HUES64 (cell line): ENCODE data around the gene ANKRD11.

Source experiments
- H3K27ac ChIP-seq: 2 replicates; pipeline ENCODE4 v1.7.0; 2013; ENCODE audit warnings: low read depth, low read length, inconsistent platforms
- H3K27me3 ChIP-seq: 2 replicates; pipeline ENCODE4 v1.6.1; 2013; ENCODE audit warnings: mild to moderate bottlenecking, low read length; ENCODE audit not compliant: insufficient read depth
- H3K36me3 ChIP-seq: 2 replicates; pipeline ENCODE4 v1.6.1; 2013; ENCODE audit warnings: mild to moderate bottlenecking, low read length; ENCODE audit not compliant: insufficient read depth
- H3K4me1 ChIP-seq: 2 replicates; pipeline ENCODE4 v1.6.1; 2013; ENCODE audit warnings: mild to moderate bottlenecking, low read length, moderate library complexity; ENCODE audit not compliant: insufficient read depth
- H3K4me3 ChIP-seq: 2 replicates; pipeline ENCODE4 v1.5.1; 2013; ENCODE audit warnings: mild to moderate bottlenecking, low read length, moderate library complexity
- H3K9ac ChIP-seq: 2 replicates; pipeline ENCODE4 v1.6.1; 2013; ENCODE audit warnings: mild to moderate bottlenecking, low read depth, low read length
- H3K9me3 ChIP-seq: 2 replicates; pipeline ENCODE4 v1.6.1; 2013; ENCODE audit warnings: low read depth, low read length; ENCODE audit not compliant: insufficient read depth
- WGBS: fragments of 150-250, 120-280 bp; methylation state at CpG from one replicate; pipeline ENCODE4 v1.1.7; 2013; ENCODE audit warnings: missing lambda C conversion rate; 5-methylcytosine and 5-hydroxymethylcytosine counted together

Gene ANKRD11

DNA sequence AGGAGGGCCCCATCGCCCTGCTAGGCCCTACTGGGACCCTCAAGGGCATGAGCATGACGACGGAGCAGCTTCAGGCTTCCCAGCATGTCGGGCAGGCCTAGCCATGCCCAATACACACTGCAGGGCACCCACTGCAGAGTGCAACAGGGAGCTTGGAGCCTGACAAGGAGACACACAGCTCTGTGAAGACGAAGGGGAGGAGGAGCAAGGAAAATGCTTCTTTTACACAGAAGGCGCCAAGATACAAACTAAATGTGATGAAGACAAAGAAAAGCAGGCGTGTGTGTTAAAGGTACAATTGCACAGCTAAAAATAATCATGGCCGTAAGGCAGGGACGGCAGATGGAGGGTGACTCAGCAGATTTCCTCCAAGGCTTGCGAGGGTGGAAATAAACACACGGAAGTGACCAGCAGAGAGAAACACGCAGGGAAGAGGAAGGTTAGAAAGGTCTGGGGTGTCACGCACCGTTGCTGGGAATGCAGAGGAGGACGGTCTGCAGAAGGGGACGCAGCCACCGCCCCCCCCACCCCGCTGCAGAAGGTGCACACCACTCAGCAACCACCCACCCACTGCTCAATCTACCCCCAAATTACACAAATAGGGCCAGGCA, 164.4 kb downstream of the ANKRD11 start:
- H3K36me3 ChIP-seq: peaks cover 4% of the 10 kb centered on the region
- H3K27ac ChIP-seq: peak overlapping the region; percentile 43; the same call in 1 of the 2 replicates
- H3K4me1 ChIP-seq: peaks cover 51% of the 10 kb centered on the region
- H3K9me3 ChIP-seq: no peaks in the 10 kb centered on the region
- 84% methylated on average over 18 of the region's 18 CpGs for WGBS
- H3K4me3 ChIP-seq: no peak overlapping the region
- H3K9ac ChIP-seq: peak overlapping the region; percentile 29
- H3K27me3 ChIP-seq: no peaks in the 10 kb centered on the region

DNA sequence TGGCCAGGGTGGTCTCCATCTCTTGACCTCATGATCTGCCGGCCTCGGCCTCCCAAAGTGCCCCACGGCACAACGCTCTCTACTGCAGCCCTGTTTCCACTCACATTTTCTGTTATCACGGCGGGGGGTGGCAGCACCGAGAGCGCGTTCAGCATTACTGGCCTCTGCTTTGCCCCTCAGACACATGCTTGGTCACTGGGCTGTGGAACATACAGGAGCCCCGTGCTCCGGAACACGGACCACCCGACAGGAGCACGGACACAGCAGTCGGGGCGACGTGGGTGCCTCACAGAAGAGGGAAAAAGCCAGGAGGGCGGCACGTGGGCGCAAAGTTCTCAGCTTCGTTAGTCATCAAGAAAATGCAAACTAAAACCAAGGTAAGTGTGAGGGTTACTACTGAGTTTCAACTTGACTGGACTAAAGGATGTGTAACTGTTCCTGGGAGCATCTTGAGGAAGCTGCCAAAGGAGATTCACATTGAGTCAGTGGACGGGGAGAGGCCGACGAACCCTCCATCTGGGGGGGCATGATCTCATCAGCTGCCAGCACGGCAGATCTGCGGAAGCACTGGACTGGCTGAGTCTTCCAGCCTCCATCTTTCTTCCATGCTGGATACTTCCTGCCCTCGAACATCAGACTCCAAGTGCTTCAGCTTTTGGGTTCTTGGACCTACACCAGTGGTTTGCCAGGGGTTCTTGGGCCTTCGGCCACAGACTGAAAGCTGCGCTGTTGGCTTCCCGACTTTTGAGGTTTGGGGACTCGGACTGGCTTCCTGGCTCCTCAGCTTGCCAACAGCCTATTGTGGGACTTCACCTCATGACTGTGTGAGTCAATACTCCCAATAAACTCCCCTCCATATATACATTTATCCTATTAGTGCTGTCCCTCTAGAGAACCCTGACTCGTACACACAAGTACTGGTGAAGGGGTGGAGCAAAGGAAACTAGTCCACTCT, 166.0 kb downstream of the ANKRD11 start:
- Histone ChIP-seq H3K27me3 (no peaks in the 10 kb centered on the region), H3K4me3 (no peak overlapping the region), H3K27ac (no peak overlapping the region), H3K36me3 (peaks cover 4% of the 10 kb centered on the region; the same call in 1 of the 2 replicates), H3K4me1 (peaks cover 61% of the 10 kb centered on the region), H3K9ac (no peak overlapping the region), H3K9me3 (no peaks in the 10 kb centered on the region)
- 93% methylated on average over 32 of the region's 32 CpGs for WGBS

DNA sequence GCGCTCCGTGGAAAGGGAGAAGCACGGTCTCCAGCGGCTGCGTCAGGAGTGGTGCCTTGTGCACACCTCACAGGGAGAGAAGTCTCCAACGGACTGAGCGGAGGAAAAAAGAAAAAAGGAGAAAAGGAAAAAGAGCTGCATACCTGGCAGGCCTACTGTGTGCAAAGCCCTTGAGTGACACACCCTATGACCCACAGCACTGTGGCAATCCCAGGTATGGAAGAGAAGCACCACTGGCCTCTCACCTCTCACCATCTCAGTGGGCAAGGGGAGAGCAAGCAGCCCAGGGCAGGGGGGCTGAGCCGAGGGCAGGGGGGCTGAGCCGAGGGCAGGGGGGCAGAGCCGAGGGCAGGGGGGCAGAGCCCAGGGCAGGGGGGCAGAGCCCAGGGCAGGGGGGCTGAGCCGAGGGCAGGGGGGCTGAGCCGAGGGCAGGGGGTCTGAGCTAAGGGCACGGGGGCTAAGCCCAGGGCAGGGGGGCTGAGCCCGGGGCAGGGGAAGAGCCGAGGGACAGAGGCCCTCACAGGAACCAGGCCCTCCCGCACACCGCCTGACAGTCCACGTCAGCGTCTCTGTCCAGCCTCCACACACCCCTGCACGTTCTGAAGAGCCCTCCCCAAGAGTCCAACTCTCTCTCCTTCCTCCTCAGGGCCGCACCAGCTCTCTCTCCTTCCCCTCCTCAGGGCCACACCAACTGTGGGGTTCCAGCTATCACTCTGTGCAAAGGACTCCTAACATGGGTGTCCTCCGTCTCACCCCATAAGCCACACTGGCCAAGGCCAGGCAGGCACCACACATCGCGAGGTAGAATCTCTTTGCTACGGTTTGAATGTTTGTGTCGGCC, 167.0 kb downstream of the ANKRD11 start:
- H3K4me3 ChIP-seq: no peak overlapping the region
- 0 out of 2 replicates have a peak overlapping the region, but pooled peaks have one; percentile 24 for H3K9ac ChIP-seq
- WGBS: 81% methylated on average over 26 of the region's 26 CpGs
- H3K27ac ChIP-seq: peak overlapping the region; percentile 64
- H3K36me3 ChIP-seq: no peaks in the 10 kb centered on the region
- H3K9me3 ChIP-seq: no peaks in the 10 kb centered on the region
- no peaks in the 10 kb centered on the region for H3K27me3 ChIP-seq
- H3K4me1 ChIP-seq: peaks cover 61% of the 10 kb centered on the region

DNA sequence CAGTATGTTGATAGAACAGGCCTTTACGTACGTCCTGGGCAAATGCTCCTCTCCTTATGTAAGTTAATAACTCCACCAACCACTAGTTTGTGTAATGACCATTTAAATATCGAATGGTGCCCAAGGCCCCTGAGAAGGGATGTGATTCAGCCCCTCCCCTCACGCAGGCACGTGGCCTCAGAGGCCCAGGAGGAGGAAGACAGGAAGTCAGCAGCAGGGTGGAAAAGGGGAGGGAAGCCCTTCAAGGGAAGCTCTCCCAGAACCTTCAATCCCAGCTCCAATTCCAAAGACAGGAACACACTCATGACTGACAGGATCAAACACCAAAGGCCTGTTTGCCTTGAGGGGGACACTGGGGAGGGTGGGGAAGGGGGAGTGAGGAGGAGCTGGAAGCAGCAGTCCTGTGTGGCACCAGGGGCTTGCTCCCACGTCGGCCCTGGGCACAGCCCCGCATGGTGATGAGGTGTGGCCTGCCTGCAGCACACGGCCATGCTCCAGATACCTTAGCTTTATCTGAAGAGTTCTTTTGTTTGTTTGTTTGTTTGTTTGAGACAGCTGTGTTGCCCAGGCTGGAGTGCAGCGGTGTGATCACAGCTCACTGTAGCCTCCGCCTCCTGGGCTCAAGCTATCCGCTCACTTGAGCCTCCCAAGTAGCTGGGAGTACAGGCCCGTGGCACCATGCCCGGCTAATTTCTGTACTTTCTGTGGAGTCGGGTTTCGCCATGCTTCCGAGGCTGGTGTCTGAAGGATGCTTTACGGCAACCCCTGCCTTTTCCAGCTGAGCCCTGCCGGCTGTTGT, 167.8 kb downstream of the ANKRD11 start:
- H3K4me3 ChIP-seq: no peak overlapping the region
- no peaks in the 10 kb centered on the region for H3K9me3 ChIP-seq
- H3K9ac ChIP-seq: peak overlapping the region; percentile 24; the same call in 1 of the 2 replicates
- H3K27ac ChIP-seq: peak overlapping the region; percentile 64
- H3K4me1 ChIP-seq: peaks cover 54% of the 10 kb centered on the region
- no peaks in the 10 kb centered on the region for H3K27me3 ChIP-seq
- no peaks in the 10 kb centered on the region for H3K36me3 ChIP-seq
- WGBS: 59% methylated on average over 16 of the region's 19 CpGs

DNA sequence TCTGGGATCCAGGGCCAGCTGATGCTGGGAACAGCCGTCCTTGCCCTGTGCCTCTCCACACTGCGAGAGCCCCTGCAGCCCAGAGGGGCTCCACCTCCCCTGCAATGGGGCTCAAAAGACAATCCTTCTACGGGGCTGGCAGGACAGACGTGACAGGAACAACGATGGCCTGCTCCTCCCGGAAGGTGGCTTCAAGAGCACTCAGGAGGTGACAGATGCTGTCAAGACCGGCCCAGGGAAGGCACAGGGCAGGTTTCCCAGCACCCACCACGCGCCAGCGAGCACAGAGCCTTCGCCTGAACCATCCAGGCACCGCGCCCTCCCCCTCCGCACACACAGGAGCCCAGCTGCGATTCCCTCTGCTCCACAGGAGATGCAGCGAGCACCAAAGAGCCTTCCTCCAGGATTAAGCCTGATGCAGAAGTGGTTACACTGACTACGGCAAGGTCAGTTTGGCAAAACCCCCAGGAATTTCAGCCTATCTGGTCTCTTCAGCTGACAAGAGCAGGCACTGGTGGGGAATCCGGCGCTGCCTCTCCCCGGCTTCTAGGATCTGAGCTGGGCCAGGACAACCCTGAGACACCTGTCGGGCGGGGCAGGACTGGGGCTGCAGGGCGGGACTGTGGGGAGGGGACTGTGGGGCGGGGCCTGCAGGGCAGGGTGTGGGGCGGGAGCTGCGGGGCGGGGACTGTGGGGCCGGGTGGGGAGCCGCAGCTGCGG, 169.4 kb downstream of the ANKRD11 start:
- 32% methylated on average over 30 of the region's 30 CpGs for WGBS
- H3K4me3 ChIP-seq: no peak overlapping the region
- H3K9ac ChIP-seq: no peak overlapping the region
- 0 out of 2 replicates have a peak, but pooled peaks cover 3% of the 10 kb centered on the region for H3K36me3 ChIP-seq
- no peaks in the 10 kb centered on the region for H3K9me3 ChIP-seq
- H3K27ac ChIP-seq: peak overlapping the region; percentile 28; the same call in 1 of the 2 replicates
- H3K27me3 ChIP-seq: no peaks in the 10 kb centered on the region
- peaks cover 38% of the 10 kb centered on the region for H3K4me1 ChIP-seq

DNA sequence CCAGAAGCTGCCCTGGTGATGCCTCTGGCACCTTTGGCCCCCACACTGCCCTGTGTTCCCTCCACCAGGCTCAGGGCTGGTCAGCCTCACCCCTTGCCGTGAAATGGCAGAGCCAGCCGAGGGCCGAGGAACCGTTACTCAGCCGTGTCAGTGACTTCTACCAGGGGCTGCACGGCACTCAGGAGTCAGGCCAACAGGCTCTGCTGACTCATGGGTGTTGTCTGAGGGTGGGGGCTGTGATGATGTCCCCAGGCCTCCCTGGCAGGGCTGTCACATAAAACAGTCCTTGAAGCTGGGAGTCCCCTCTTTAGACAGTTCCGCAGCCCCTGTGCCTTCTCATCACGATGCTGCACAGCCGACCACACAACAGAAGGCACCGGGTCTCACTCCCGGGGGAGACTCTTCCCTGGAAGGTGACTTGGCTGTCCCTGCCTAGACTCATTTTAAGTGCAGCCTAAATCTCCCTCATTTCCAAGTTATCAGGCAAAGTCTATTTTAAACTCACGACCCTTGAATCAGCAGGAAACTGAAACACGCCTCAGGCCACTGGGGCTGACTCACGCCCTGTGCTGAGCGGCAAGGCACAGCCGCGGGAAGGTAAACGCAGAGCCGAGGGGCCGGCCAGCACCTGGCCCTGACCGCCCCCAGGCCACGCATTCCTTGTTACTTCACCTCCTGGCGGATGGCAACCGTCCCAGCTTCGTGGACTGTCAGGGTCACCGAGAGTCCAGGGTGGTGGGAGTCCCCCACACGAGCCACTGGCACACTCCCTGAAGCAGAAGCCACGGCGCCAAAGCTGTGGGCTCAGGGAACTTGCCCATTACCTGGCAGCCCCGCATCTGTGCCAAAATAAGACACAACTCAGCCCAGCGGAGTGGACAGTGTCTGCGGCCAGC, 170.2 kb downstream of the ANKRD11 start:
- H3K9ac ChIP-seq: no peak overlapping the region
- no peaks in the 10 kb centered on the region for H3K9me3 ChIP-seq
- H3K27ac ChIP-seq: peak overlapping the region; percentile 28; the same call in 1 of the 2 replicates
- no peak overlapping the region for H3K4me3 ChIP-seq
- peaks cover 35% of the 10 kb centered on the region for H3K4me1 ChIP-seq
- WGBS: 70% methylated on average over 32 of the region's 32 CpGs
- no peaks in the 10 kb centered on the region for H3K27me3 ChIP-seq
- H3K36me3 ChIP-seq: 0 out of 2 replicates have a peak, but pooled peaks cover 3% of the 10 kb centered on the region

DNA sequence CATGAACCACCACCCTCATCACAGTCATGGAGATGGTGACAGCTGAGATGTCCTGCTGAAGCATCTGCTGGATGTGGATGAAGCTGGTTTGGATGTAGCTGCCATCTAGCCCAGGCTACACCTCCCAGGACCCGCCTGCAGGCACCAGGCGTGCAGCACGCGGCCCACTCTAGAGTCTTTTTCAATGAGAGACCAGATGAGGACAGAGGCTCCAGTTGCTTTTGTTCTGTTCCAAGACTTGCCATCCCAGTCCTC, 170.8 kb downstream of the ANKRD11 start:
- no peaks in the 10 kb centered on the region for H3K9me3 ChIP-seq
- 96% methylated on average over 4 of the region's 4 CpGs for WGBS
- H3K4me3 ChIP-seq: no peak overlapping the region
- peaks cover 40% of the 10 kb centered on the region for H3K4me1 ChIP-seq
- H3K9ac ChIP-seq: no peak overlapping the region
- H3K27ac ChIP-seq: no peak overlapping the region
- H3K27me3 ChIP-seq: no peaks in the 10 kb centered on the region
- 0 out of 2 replicates have a peak, but pooled peaks cover 3% of the 10 kb centered on the region for H3K36me3 ChIP-seq

DNA sequence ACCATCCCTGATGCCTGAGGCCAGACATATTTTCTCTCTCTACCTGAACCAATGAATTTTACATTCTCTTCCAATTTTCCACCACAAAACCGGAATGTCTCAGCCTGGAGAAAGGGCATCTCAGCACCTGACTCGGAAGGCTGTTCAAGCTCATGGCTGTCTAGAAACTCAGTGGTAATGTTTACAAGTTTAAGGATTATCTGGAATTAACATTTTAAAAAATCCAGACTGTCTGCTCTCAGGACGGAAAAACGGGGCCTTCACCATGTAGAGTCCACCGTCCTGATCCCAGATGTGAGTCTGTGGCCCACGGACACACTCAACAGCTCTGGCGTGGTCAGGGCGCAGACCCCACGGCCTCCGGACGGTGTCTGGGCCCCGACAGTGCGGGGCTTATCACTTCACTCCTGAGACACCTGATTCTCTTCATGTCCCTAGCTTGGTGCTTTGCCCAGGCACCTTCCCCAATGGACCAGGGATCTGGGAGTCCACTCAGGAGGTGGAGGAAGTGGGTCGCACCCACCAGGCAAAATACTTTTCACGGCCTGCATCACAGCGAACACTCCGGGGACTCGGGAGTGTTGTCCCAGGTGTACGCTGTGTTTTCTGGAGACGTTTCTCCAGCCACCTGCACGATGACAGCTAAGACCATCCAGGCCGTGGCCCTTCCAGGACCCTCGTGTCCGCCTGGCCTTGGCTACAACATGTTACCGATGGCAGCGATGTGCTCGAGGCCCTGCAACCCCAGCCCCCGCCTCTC, 171.3 kb downstream of the ANKRD11 start:
- WGBS: 97% methylated on average over 28 of the region's 28 CpGs
- Histone ChIP-seq H3K4me3 (no peak overlapping the region), H3K4me1 (peaks cover 40% of the 10 kb centered on the region), H3K27me3 (no peaks in the 10 kb centered on the region), H3K9ac (no peak overlapping the region), H3K36me3 (0 out of 2 replicates have a peak, but pooled peaks cover 3% of the 10 kb centered on the region), H3K9me3 (no peaks in the 10 kb centered on the region), H3K27ac (no peak overlapping the region)

DNA sequence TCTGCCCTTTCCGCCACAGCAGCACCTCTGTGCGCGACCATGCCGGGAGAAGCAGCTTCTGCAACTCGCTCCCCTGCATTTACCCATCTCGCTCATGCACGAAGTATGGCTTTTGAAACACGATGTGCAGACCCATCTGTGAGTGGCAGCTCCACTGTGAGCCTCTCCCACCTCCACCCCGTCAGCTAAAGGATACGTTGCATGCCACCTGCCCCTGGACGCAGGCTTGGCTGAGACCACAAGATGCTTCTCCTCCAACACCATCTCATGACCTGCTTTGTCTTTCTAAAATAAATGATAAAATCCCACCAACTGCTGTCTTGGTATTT, 172.0 kb downstream of the ANKRD11 start:
- Histone ChIP-seq H3K9me3 (no peaks in the 10 kb centered on the region), H3K27ac (no peak overlapping the region), H3K4me3 (no peak overlapping the region), H3K9ac (no peak overlapping the region), H3K4me1 (peaks cover 34% of the 10 kb centered on the region), H3K36me3 (peaks cover 6% of the 10 kb centered on the region; the same call in 1 of the 2 replicates), H3K27me3 (no peaks in the 10 kb centered on the region)
- 95% methylated on average over 11 of the region's 11 CpGs for WGBS
